SK-N-MC (cell line): ENCODE results near the gene HOXB4.

Experiments used
- EZH2 ChIP-seq: fragments of 200-600 bp; sonication (generic); IDR thresholded peaks from one replicate; pipeline ENCODE4 v1.6.1; 2017; ENCODE audit warnings: antibody characterized with exemption
- POLR2AphosphoS5 ChIP-seq: IDR thresholded peaks from 2 replicates; pipeline ENCODE4 v1.6.1; 2012; ENCODE audit warnings: mild to moderate bottlenecking, low read depth, low read length, borderline replicate concordance

DNA sequence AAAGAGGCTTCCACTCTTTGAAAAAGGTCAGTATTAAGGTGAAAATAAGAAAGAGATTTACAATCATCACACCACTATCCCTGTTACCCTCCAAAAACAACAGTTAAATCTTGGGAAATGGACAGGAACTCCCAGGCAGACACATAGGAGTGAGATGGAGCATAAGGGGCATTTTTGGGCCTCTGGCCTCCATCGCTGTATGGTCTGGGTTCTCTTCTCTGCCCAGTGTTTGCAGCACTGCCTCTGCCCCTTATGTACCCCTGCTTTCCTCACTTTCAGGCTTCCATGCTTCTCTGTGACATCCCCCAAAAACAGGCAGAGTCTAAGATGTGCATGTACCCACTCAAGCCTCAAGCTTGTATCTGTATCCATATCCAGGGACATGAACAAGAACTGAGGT lies 32.6 kb downstream of the HOXB4 start:
- no peak for TF ChIP-seq EZH2
- TF ChIP-seq POLR2AphosphoS5, result no peak
